Stomach (tissue), 4 donors: ENCODE data around the gene SLC24A4.

Experiments used
- EP300 ChIP-seq: sonication (generic); formaldehyde crosslinking; IDR thresholded peaks from one replicate; pipeline ENCODE4 v1.6.1; 2017; ENCODE audit warnings: antibody characterized with exemption
- TF ChIP-seq, protein P1 (sequence below), 7 experiments: fragments of 450-650 bp in 4 of 7; fragments of 200-600 bp in 3 of 7; sonication (generic) in 3 of 7; IDR thresholded peaks; one replicate each; pipeline ENCODE4 v1.5.1; 2016 to 2019; ENCODE audit warnings: antibody characterized with exemption in 7 of 7, control low read depth in 2 of 7, mild to moderate bottlenecking in 1 of 7

- TF ChIP-seq EP300 = no peak
- TF ChIP-seq, protein P1, sequence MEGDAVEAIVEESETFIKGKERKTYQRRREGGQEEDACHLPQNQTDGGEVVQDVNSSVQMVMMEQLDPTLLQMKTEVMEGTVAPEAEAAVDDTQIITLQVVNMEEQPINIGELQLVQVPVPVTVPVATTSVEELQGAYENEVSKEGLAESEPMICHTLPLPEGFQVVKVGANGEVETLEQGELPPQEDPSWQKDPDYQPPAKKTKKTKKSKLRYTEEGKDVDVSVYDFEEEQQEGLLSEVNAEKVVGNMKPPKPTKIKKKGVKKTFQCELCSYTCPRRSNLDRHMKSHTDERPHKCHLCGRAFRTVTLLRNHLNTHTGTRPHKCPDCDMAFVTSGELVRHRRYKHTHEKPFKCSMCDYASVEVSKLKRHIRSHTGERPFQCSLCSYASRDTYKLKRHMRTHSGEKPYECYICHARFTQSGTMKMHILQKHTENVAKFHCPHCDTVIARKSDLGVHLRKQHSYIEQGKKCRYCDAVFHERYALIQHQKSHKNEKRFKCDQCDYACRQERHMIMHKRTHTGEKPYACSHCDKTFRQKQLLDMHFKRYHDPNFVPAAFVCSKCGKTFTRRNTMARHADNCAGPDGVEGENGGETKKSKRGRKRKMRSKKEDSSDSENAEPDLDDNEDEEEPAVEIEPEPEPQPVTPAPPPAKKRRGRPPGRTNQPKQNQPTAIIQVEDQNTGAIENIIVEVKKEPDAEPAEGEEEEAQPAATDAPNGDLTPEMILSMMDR (IDR thresholded peaks at IDR 0.05) = no peak
Observed at GRCh38 chr14:92459950-92460421, 137.0 kb downstream of the SLC24A4 start.
